SH-SY5Y (cell line): ENCODE measurements around the gene INPP4B.

Experiments used
- GATA2 ChIP-seq: IDR thresholded peaks from 2 replicates; pipeline ENCODE4 v1.6.1; 2011; ENCODE audit warnings: mild to moderate bottlenecking, low read depth, low read length
- GATA3 ChIP-seq: IDR thresholded peaks from 2 replicates; pipeline ENCODE4 v1.6.1; 2011; ENCODE audit warnings: low read depth, mild to moderate bottlenecking, low read length, moderate library complexity

INPP4B gene

GRCh38 chr4:142727149-142727548 lies 119.0 kb downstream of the INPP4B start:
- TF ChIP-seq GATA3: no peak
- no peak for TF ChIP-seq GATA2

GRCh38 chr4:142725886-142726285 lies 120.2 kb downstream of the INPP4B start:
- no peak for TF ChIP-seq GATA2
- TF ChIP-seq GATA3: no peak

- TF ChIP-seq GATA3: no peak
- no peak for TF ChIP-seq GATA2
Observed at GRCh38 chr4:142721187-142721586, 124.9 kb downstream of the INPP4B start.

GRCh38 chr4:142719854-142720541 lies 126.1 kb downstream of the INPP4B start:
- TF ChIP-seq GATA3: no peak
- no peak for TF ChIP-seq GATA2

- TF ChIP-seq GATA3: no peak
- TF ChIP-seq GATA2: no peak
Observed at GRCh38 chr4:142718981-142719380, 127.1 kb downstream of the INPP4B start.

- TF ChIP-seq GATA2 (no peak), GATA3 (no peak)
Observed at GRCh38 chr4:142715727-142716126, 130.4 kb downstream of the INPP4B start.

- TF ChIP-seq GATA3: no peak
- TF ChIP-seq GATA2: no peak
Observed at GRCh38 chr4:142713282-142714030, 132.6 kb downstream of the INPP4B start.

- TF ChIP-seq GATA2 (no peak), GATA3 (no peak)
Observed at GRCh38 chr4:142708231-142708630, 137.9 kb downstream of the INPP4B start.

- no peak for TF ChIP-seq GATA2
- TF ChIP-seq GATA3: no peak
Observed at GRCh38 chr4:142707401-142707800, 138.7 kb downstream of the INPP4B start.

GRCh38 chr4:142706381-142706780 lies 139.7 kb downstream of the INPP4B start:
- TF ChIP-seq GATA2: no peak
- no peak for TF ChIP-seq GATA3

GRCh38 chr4:142705820-142706219 lies 140.3 kb downstream of the INPP4B start:
- TF ChIP-seq GATA2: no peak
- no peak for TF ChIP-seq GATA3

- TF ChIP-seq GATA2 (no peak), GATA3 (no peak)
Observed at GRCh38 chr4:142703694-142704309, 142.3 kb downstream of the INPP4B start.

GRCh38 chr4:142701017-142701416 lies 145.1 kb downstream of the INPP4B start:
- no peak for TF ChIP-seq GATA3
- TF ChIP-seq GATA2: no peak

GRCh38 chr4:142700531-142700930 lies 145.6 kb downstream of the INPP4B start:
- TF ChIP-seq GATA2 (no peak), GATA3 (no peak)

GRCh38 chr4:142698552-142698951 lies 147.5 kb downstream of the INPP4B start:
- no peak for TF ChIP-seq GATA2
- no peak for TF ChIP-seq GATA3
